NCI-H446 (cell line): ENCODE measurements around the gene AP3B1.

Experiments used
- DNase-seq, 2 experiments: peaks; one replicate each; lab custom pipeline; 2025; lab: John Stamatoyannopoulos, UW

The AP3B1 gene

DNA sequence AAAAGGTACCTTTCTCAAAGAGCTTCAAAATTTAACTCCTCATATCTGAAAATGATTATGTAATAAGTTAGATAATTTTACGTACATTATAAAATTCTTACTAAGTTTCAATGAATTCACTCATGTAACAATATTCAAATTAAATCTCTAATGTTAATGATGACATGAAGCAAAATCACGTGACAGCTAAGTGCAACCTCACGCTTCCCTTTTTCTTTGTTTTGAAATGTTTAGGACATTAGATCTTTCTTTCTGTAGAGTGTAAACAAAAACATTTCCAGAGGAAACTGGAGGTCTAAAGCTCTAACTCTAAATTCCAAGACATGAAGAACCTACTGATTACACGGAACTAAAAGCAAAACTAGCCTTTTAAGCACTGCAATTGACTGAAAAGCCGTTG lies 291.0 kb downstream of the AP3B1 start:
- DNase-seq = no peak

DNA sequence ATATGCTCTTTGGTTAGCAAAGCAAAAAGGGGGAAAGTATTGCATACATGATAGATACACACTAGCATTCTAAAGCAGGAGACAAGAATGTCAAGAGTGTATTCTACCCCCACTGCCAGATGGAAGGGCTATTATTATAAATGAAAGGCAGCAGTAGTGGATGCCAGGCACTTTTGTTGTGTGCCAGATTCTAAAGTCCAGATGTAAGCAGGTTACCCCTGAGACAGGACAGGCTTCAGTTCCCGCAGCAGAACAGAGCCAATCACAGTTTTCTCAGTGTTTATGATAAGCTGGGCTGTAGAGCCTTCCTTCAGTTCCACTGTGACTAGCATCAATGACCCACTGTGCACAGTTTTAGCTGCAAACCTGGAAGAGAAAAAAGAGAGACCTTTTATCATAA lies 291.8 kb downstream of the AP3B1 start:
- peak in 1 of 2 experiments; percentile 58 for DNase-seq

DNA sequence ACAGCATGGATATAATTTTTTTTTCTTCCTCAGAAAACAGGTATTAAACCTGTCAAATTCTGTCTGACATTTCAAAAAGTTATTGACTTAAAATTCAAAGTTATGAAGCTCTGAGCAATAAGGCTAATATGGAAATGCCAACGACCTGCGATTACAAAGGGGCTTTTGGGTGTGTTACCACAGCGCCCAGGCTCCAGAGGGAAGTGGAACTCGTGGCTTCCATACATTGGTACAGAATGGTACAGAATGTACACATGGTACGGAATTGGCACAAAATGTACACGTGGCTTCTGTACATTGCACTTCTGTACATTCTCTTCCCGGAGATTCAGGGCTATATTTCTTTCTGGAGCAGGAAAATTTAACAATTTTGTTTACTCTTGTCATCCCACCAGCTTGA lies 293.3 kb downstream of the AP3B1 start:
- DNase-seq = no peak

DNA sequence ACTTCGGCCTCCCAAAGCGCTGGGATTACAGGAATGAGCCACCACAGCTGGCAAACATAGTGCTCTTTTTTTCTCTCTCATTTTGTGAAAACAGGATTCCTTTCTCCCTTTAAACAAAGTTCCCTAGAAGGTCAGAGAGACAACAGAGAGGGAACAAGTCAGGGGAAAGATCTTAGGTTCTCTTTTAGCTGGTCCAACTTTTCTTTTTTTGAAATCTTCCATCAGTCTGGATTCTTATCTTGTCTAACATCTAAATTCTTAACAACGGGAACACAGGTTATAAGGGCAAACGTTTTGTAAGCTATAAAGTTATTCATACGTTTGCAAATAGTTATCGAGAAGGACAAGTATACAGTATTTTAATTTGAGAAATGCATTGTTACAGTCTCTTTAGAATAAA lies 294.3 kb downstream of the AP3B1 start:
- no peak for DNase-seq

DNA sequence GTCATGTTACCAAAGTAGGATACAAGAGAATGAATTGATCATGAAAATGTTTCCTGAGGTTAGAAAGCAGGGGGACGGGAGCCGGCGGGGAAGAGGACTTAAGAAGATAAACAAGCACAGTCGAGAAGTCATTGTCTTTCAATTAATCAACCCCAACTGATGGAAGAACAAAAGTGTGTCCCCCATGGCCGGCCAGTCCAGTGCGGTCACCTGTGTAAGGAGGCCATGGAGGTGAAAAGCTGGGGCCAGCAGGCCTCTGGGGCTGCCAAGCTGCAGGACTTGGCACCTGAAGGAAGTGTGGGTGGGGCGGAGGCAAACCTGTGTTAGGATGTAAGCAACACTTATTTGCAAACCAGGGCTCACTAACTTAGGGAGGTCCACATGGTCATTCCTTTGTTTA lies 295.1 kb downstream of the AP3B1 start:
- no peak for DNase-seq

DNA sequence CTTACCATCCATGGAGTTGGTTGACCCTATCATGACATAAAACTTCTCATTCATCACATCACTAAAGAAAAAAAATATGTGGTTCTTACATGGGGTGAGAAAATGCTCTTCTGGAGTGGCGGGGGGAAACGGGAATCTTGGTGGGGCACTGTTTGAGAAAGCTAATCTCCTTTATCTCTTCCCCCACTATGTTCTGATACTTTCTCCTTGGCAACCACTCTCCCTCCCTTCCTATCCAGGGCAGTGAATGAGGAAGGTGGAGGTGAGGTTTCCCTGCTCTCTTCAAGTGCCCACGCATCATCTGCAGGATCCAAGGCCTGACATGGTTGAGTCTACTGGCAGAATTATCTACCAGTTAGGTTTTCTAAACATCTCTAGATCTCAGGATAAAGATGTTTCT lies 297.6 kb downstream of the AP3B1 start:
- DNase-seq = no peak

DNA sequence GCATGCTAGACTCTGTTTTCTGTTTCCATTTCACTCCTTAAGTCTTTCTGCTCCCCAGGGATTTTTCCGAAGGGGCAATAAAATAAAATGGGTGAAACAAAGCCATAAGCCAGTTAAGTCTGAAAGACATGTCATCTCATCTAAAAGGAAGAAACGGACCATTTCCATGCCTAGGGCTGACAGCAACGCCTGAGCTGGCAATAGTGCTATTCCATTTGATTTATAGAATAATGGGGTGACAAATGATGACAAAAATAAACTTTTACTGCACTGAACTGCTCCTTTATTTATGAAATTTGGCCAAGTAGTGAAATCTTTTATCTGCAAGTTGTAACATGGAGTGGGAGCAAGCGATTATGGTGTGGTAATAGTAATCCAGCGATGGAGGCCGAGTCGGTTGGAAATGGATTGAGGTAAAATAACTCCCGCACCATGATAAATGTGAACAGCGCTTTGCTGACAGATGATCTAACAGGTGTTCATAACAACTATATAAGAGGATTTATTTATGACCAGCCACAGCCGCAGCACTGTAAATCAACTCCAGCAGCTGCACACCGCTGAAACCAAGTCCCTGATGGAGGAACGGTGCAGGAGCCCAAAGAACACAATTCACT lies 298.6 kb downstream of the AP3B1 start:
- no peak for DNase-seq

DNA sequence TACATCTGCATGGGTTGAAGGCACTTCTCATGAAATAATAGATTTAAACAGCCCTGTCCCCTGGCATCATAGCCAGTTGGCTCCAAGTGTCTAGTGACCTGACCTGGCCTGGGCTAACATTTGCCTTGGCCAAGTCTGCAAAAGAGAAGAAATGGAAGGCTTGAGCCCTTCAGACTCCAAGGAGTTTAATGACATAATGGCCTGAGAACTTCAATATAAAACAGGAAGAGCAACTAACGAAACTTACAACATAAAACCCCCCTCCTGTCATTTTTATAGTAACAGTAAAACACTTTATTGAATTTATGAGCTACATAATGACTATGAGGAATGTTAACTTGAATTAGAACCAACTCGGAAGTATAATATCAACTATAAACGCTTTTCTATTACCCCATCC lies 299.6 kb downstream of the AP3B1 start:
- no peak for DNase-seq

DNA sequence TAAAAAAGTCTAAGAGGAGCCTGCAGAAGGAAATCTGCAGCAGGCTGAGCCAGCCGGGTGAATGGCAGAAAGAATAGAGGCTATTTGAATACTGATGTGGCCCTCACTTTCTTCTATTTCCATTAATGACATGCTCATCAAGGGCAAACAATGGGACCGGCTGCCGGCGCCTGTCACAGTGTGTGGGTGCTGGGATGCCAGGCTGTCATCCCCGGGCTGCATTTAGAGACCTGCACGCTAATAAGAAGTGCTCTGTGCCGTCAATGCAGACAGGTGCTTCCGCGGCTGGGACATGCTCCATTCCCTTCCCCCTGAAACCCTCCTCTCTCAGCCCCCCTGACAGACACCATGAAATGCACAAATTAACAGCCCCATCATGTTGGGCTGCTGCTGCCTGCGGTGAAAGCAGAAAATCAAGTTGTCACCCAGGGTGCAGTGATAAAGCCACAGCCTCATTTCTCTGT lies 300.6 kb downstream of the AP3B1 start:
- no peak for DNase-seq

DNA sequence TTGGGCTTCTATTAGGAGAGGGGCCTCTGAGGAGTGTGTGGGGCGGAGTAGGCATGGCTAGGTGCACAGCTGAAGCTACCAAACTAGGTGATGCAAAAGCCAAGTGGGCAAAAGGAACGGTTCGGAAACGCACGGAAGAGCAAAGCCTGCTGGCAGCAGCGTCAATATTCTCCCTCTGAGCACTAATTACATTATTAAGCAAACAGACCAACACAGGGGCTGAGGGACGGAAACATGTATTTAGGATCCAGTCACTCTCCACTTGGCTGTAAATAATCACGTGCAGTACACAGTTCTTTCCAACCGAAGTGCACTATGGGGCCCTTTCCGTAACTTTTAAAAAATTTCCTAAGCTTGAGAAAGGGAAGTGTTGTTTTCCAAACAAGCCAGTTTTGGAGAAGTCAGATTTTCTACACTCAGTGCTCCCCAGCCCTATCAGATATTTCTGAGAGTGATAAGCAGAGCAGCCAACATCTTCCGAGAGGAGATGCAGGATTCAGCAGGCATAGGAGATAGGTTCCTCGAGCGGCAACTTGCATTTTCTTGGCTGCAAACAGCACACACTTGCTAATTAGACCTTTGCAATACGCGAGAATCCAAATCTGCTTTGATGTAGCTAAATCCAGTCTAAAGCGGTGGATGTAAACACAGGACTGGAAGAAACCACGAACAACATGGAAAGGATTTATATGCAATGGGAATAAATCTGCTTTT lies 301.2 kb downstream of the AP3B1 start:
- no peak for DNase-seq

DNA sequence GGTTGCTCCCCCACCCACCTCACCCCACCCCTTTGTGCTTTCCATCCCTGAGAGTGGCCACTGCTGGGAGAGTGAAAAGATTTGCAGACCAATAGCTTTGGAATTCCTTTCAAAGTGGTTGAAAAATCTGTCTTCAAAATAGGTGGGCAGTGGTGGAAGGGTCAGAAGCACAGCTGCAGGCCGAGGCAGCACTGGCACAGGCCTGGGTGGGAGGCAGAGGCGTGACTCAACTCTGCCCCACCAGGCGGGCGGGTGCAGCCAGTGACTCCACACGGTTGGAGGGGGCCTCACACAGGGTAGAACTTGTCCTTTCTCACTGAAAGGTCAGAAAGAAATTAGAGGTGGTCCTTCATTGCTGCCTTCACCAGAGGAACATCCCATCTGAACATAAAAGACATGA lies 303.4 kb downstream of the AP3B1 start:
- DNase-seq = no peak

DNA sequence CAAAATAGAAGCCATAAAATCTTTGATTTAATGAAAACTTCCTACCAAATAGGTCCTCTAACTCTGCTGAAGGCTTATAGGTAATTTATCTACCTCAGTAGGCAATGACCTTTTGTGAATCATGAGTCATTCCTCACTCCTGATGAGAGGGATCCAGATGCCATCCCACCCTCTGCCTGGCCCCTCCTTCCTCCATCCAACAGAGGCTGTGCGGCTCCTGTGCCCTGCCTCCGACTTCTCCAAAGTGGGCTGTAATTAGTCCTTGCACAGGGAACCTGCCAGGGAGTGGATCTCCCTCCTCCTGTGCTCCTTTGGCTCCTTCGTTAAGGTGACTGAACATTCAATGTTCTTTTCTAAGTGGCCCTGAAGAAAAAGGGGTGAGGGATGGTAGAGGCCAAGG lies 304.5 kb downstream of the AP3B1 start:
- DNase-seq = no peak

DNA sequence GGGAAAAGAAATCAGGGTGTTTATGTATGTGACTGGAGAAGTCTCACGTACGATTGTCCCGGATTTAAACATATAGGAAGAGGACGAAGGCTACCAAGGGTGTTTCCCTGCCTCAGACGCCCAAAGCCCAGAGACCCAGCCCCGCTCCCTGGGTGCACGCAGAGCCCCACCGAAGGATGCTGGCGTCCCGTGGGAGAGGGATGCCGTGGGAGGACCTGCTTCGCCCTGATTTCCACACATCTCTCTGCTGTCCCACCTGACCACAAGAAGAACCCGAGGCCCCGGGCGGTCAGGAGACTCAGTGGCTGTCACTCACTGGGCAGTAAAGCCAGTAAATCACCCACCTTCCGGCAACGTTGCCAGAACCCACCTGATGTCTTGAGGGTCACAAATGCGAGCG lies 306.5 kb downstream of the AP3B1 start:
- no peak for DNase-seq

DNA sequence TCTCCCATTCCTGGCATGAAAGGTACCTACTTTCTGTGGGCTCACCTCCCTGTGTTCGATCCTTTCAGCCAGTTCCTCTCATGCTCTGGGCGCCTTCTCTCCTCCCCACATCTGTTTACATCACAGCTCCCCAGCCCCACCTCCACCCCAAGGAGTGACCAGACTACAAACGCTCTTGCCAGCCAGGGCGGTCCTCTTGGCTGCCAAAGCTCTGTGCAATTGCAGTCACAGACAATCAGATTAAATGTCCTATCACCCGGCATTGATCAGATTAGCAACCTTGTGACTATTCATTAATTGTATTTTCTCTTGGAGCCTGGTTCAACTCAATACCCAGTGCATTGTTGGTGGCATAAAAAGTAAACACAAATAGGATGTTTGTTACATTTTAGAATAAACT lies 307.2 kb downstream of the AP3B1 start:
- no peak for DNase-seq

DNA sequence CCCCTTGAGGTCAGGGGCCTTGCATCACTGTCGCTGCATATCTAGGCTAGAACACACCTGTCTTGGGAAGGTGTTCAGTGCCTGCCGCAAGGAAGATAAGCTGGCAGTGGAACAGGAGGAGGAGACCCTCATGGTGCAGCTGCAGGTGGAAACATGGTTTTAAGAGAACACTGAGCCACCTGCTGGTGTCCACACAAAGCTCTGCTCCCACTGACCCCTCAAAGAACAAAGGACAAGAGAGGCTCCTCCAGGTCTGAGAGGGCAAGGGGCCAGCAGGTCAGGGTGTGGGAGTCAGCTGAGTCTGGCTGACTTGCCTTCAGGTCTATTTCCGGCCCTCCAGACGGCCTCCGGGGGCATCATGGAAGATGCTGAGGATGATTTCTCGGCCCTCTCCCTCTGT lies 308.2 kb downstream of the AP3B1 start:
- DNase-seq = no peak

DNA sequence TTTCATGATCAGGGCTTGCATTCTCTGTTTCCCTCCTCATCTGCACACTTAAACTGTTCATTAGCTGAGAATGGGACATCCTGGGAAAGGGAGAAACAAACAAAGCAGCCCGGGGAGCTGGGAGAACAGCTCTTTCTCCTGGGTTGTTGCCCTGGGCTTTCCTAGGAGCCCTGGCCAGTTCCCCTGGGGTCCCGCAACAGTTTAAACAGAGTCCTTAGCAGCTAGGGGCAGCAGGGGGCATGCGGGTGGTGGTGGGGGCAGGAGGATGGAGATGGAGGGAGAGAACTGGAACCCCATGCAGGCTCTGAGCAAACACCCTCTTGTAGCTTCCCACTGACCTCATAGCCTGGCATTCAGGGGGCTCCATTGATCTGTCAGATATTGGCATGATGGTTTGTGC lies 309.3 kb downstream of the AP3B1 start:
- DNase-seq = no peak

DNA sequence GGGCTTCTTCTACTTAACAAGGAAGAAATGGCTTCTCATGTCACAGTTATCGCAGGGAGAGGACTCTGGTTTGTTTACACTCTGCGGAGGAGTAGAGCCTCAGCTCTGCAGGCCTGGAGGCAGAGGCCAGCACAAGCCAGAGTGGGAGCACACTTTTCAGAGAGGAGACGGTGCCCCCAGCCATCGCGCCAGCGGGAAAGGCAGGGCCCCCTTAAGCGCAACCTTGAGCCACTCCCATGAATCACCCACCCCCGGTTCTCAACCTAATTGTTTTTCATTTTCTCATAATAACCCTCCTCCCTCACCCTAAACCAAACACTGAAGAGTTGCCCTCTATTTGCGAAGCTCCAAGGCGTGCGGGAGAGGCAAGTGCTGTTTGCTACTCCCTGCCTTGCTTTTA lies 309.9 kb downstream of the AP3B1 start:
- no peak for DNase-seq

DNA sequence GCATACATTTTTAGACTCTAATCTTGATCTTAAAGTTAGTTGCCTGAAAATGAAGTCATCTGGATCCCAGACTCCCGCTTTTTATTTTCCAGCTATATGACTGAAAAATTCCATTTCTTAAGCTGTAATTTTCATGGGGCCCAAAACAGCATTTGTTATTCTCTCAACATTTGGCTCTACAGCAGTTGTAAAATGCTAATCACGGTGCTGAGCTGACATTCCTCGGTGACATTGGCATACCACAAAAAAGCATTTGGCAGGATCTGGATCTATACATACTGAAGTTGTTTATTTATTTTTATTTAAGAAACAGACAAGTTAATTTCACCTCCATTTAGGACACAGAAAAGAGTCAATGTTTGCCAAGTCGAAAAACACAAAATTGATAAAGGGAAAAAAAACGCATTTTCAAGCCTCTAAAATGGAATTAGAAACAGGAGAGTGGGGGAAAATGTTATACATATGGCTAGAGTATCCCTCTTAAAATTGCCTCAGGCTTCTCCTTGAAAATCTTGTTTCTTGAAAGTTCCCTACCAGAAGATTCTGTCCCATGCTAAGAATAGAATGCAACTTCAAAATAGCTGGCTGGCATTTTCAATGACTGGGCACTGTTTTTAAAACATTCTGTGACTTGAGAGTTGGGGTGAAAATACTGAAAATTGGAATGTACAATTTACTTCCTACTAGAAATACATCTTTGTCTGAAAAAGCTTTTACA lies 310.9 kb downstream of the AP3B1 start:
- DNase-seq = no peak

DNA sequence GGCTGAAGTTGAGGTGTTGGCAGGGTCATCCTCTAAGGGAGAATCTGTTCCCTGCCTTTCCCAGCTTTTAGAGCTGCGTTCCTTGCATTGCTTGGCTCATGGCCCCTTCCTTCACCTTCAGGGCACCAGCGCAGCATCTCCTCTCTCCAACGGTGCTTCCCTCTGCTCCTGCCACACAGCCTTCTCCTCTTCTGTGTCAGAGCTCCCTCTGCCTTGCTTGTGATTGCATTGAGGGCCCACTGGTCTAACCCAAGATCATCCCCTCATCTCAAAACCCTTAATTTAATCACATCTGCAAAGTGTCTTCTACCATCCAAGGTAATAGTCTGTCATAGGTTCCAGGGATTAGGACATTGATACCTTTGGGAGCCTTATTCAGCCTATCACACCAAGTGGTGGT lies 312.7 kb downstream of the AP3B1 start:
- DNase-seq = no peak

DNA sequence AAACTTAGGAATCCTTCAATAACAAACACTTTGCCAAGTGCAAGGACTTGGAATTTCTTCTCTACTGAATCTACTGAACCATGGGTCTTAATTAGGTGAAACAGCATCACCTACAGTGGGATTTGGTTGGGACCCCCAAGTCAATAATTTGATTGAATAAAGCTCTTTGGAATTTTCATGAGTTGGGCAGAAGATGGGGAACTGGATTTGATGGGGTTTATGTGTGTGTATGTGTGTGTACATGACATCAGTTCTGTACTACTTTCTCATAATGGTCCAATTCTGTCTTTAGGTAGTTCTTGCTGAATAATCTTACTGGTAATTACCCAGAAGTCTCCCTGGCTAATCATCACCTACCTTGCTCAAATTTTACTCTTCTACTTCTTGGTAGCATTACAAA lies 319.9 kb downstream of the AP3B1 start:
- DNase-seq = no peak

DNA sequence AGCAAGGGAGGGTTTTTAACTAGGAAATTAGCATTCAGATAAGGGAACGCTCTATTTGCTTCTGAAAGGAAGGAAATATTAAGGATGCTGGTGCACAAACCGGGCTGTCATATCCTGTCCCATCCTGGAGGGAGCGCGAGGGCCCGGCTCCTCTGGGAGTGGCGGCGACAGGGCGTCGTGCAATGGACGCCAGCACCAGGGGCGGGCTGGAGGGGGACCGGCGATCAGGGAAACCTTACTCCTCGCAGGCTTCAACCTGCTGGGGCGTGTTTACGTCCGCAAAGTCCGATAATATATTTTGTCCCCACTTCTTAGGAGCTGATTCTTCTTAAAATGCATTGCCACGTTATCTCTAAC lies 321.3 kb downstream of the AP3B1 start:
- DNase-seq = no peak

DNA sequence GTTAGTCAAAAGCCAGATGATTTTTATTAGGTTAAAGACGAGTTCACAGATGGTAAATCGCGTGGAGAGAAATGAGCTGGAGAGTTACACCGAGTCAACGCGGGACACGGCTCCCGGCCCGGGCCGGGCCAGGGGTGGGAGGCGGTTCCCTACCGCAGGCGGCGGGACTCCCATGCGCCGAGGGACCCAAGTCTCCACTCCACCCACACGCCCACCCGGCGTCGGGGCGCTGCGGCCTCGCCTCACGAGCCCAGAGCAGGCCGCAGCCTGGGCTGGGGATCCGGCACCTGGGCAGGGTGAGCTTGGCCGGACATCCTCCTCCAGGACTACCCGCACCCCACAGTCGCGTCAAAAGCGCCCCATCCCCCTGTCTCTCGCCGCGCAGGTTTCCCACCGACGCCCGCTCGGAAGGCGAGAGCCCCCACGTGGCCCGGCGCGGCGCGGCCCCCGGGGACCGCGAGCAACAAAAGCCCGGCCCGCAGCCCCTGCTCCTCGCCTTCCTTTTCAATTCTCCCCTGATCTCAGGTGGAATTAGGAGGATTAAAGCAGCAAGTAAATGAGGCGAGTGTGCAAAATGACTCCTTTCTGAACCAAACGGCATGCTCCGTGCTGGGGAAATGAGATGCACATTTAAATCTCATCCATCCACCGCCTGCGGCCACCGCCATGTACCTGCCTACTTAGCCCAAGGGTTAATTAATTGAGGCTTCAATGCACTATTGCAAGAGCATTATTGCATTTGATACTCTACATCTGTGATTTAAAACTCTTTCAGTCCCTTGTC lies 321.8 kb downstream of the AP3B1 start:
- no peak for DNase-seq
